Hepatocyte (in vitro differentiated cells): ENCODE measurements around the gene SLC9C2. TPM values are rescaled to one million over a fixed set of nuclear protein-coding genes. Genes with fewer than 3 reads are reported as not detected.
"Not testable (repeated sequence)": the region's sequence is repeated elsewhere in the genome, so short reads cannot be mapped to it uniquely, and the experiment has no call there.

ENCODE experiments used
- DNase-seq: peaks from one replicate; pipeline ENCODE4 v3.0.0-alpha.2; 2016; ENCODE audit warnings: low spot score
- H2AFZ ChIP-seq: fragments of 200-600 bp; sonication (generic); 2 replicates; pipeline ENCODE4 v1.6.0; 2016; ENCODE audit warnings: antibody characterized with exemption, mild to moderate bottlenecking
- H3K27ac ChIP-seq: fragments of 200-600 bp; sonication (generic); 2 replicates; pipeline ENCODE4 v1.5.1; 2016; ENCODE audit warnings: mild to moderate bottlenecking
- H3K27me3 ChIP-seq: fragments of 200-600 bp; sonication (generic); 2 replicates; pipeline ENCODE4 v1.6.1; 2016
- H3K36me3 ChIP-seq: fragments of 200-600 bp; sonication (generic); replicated peaks from 2 replicates; pipeline ENCODE4 v1.5.1; 2016; ENCODE audit warnings: low read depth; ENCODE audit not compliant: insufficient read depth
- H3K4me1 ChIP-seq: fragments of 200-600 bp; sonication (generic); 2 replicates; pipeline ENCODE4 v1.5.1; 2016; ENCODE audit warnings: mild to moderate bottlenecking, moderate library complexity; ENCODE audit not compliant: insufficient read depth
- H3K4me2 ChIP-seq: fragments of 200-600 bp; sonication (generic); 2 replicates; pipeline ENCODE4 v1.6.0; 2016
- H3K4me3 ChIP-seq: fragments of 200-600 bp; sonication (generic); 2 replicates; pipeline ENCODE4 v1.5.1; 2016; ENCODE audit warnings: mild to moderate bottlenecking
- H3K79me2 ChIP-seq: fragments of 200-600 bp; sonication (generic); 2 replicates; pipeline ENCODE4 v1.6.0; 2017; ENCODE audit warnings: mild to moderate bottlenecking
- H3K9me2 ChIP-seq: fragments of 200-600 bp; sonication (generic); replicated peaks from 2 replicates; pipeline ENCODE4 v1.6.0; 2017; ENCODE audit warnings: mild to moderate bottlenecking; ENCODE audit not compliant: insufficient read depth
- H3K9me3 ChIP-seq: fragments of 200-600 bp; sonication (generic); 2 replicates; pipeline ENCODE4 v1.5.1; 2016; ENCODE audit warnings: low read depth, mild to moderate bottlenecking
- H4K20me1 ChIP-seq: fragments of 200-600 bp; sonication (generic); 2 replicates; pipeline ENCODE4 v1.6.0; 2016; ENCODE audit warnings: mild to moderate bottlenecking; ENCODE audit not compliant: insufficient read depth, poor library complexity, severe bottlenecking
- CTCF ChIP-seq: fragments of 200-600 bp; sonication (generic); IDR thresholded peaks from 2 replicates; pipeline ENCODE4 v1.5.1; 2016; ENCODE audit warnings: antibody characterized with exemption, mild to moderate bottlenecking; ENCODE audit not compliant: poor library complexity
- EZH2 ChIP-seq: fragments of 200-600 bp; sonication (generic); IDR thresholded peaks from 2 replicates; pipeline ENCODE4 v1.6.1; 2016; ENCODE audit warnings: antibody characterized with exemption, mild to moderate bottlenecking, borderline replicate concordance
- EZH2phosphoT487 ChIP-seq: fragments of 200-600 bp; sonication (generic); IDR thresholded peaks from one replicate; pipeline ENCODE4 v1.6.1; 2018; ENCODE audit warnings: antibody characterized with exemption, mild to moderate bottlenecking, low read depth, moderate library complexity; ENCODE audit not compliant: unreplicated experiment, severe bottlenecking
- WGBS: methylation state at CpG from one replicate; pipeline ENCODE4 v1.1.6; 2016; ENCODE audit warnings: low lambda C conversion rate; ENCODE audit errors: missing lambda C conversion rate; 5-methylcytosine and 5-hydroxymethylcytosine counted together
- polyA plus RNA-seq: library from polyadenylated mRNA; unstranded; fragments of >200 nt; fragmentation: Nextera tagmentation; extraction: Ambion mirVana; gene quantifications from 2 replicates; pipeline ENCODE4 v1.2.1, GENCODE V29; 2016
- total RNA-seq: library from RNA; depleted of rRNA; stranded (reverse); fragments of >200 nt; gene quantifications from 2 replicates; pipeline ENCODE4 v1.2.3, GENCODE V29; 2014

Gene SLC9C2
- total and polyA plus RNA-seq, 2 experiments from 2014 or later = 0.77 to 1.1 TPM

GRCh38 chr1:173639102-173639501 lies 36.2 kb upstream of the SLC9C2 start:
- Histone ChIP-seq H4K20me1 (no peaks in the 10 kb centered on the region), H3K4me2 (peak overlapping the region; percentile 64), H3K27ac (peak overlapping the region; percentile 79), H3K9me3 (no peaks in the 10 kb centered on the region), H2AFZ (no peak overlapping the region), H3K79me2 (peaks cover 8% of the 10 kb centered on the region), H3K4me1 (no peaks in the 10 kb centered on the region), H3K27me3 (no peaks in the 10 kb centered on the region), H3K36me3 (no peaks in the 10 kb centered on the region), H3K4me3 (no peak overlapping the region), H3K9me2 (no peaks in the 10 kb centered on the region)
- DNase-seq = no peak
- TF ChIP-seq CTCF (no peak), EZH2phosphoT487 (no peak), EZH2 (no peak)
- 30% methylated on average over 2 of the region's 2 CpGs for WGBS

- no peak overlapping the region for H2AFZ ChIP-seq
Measured at GRCh38 chr1:173638043-173639021, 35.5 kb upstream of the SLC9C2 start.

GRCh38 chr1:173637236-173638042 lies 34.6 kb upstream of the SLC9C2 start:
- not testable (repeated sequence) for H3K9me2 ChIP-seq, H3K9me3 ChIP-seq, H4K20me1 ChIP-seq, H3K4me1 ChIP-seq, H3K36me3 ChIP-seq, H3K79me2 ChIP-seq, H3K27me3 ChIP-seq
- Histone ChIP-seq H3K4me3 (peak overlapping the region; percentile 23), H3K4me2 (peak overlapping the region; percentile 64), H3K27ac (peak overlapping the region; percentile 79), H2AFZ (peak overlapping the region; percentile 30)
- WGBS = 62% methylated on average over 6 of the region's 6 CpGs
- DNase-seq = peak; percentile 7

More at GRCh38 chr1:173638043-173639021, 35.5 kb upstream of the SLC9C2 start:
- Histone ChIP-seq H3K36me3 (no peaks in the 10 kb centered on the region), H3K9me3 (no peaks in the 10 kb centered on the region), H4K20me1 (no peaks in the 10 kb centered on the region), H3K79me2 (peaks cover 8% of the 10 kb centered on the region), H3K4me1 (no peaks in the 10 kb centered on the region), H3K27ac (peak overlapping the region; percentile 79), H3K4me2 (peak overlapping the region; percentile 64), H3K27me3 (no peaks in the 10 kb centered on the region), H3K4me3 (peak overlapping the region; percentile 23), H3K9me2 (no peaks in the 10 kb centered on the region)
- 74% methylated on average over 12 of the region's 12 CpGs for WGBS
- TF ChIP-seq EZH2 = no peak
- TF ChIP-seq EZH2phosphoT487 = no peak
- no peak for TF ChIP-seq CTCF
- peak; percentile 9 for DNase-seq

GRCh38 chr1:173635116-173635515 lies 32.2 kb upstream of the SLC9C2 start, which contains the start of gene TEX50:
Gene TEX50, plus strand, starts transcription at chr1:173635338. Its CDS starts 184 bp downstream, at chr1:173635522.
- WGBS = 88% methylated on average over 1 of the region's 1 CpG
- TF ChIP-seq EZH2 (no peak), CTCF (no peak), EZH2phosphoT487 (no peak)
- no peak for DNase-seq
- Histone ChIP-seq H4K20me1 (no peaks in the 10 kb centered on the region), H3K4me1 (no peaks in the 10 kb centered on the region), H3K79me2 (peaks cover 8% of the 10 kb centered on the region), H3K4me3 (no peak within 1 kb of the TSS), H2AFZ (no peak within 1 kb of the TSS), H3K27me3 (no peaks in the 10 kb centered on the region), H3K4me2 (no peak within 1 kb of the TSS), H3K27ac (no peak within 1 kb of the TSS), H3K36me3 (no peaks in the 10 kb centered on the region), H3K9me3 (no peaks in the 10 kb centered on the region), H3K9me2 (no peaks in the 10 kb centered on the region)
